DND-41 (cell line): Measurements from ENCODE around the gene TNFAIP2.

Source experiments
- ATAC-seq: fragments of 200-7000 bp; cut with Tn5 transposase; 3 replicates; pipeline ENCODE4 v1.9.1; 2021; ENCODE audit warnings: low read depth; ENCODE audit not compliant: insufficient read depth
- DNase-seq: peaks from one replicate; pipeline ENCODE4 v3.0.0-alpha.2; 2020
- H2AFZ ChIP-seq: 2 replicates; pipeline ENCODE4 v1.6.0; 2012; ENCODE audit warnings: low read depth, low read length
- H3K27ac ChIP-seq: 2 replicates; pipeline ENCODE4 v1.5.1; 2012; ENCODE audit warnings: low read length, inconsistent platforms
- H3K27me3 ChIP-seq: fragments of 200-600 bp; sonication (generic); 2 replicates; pipeline ENCODE4 v1.6.0; 2012; ENCODE audit warnings: low read length, mild to moderate bottlenecking, inconsistent platforms; ENCODE audit not compliant: insufficient read depth, poor library complexity
- H3K36me3 ChIP-seq: 2 replicates; pipeline ENCODE4 v1.5.1; 2012; ENCODE audit warnings: low read length, inconsistent platforms; ENCODE audit not compliant: insufficient read depth
- H3K4me1 ChIP-seq: 2 replicates; pipeline ENCODE4 v1.5.1; 2012; ENCODE audit warnings: mild to moderate bottlenecking, low read length; ENCODE audit not compliant: insufficient read depth
- H3K4me2 ChIP-seq: 2 replicates; pipeline ENCODE4 v1.6.0; 2012; ENCODE audit warnings: mild to moderate bottlenecking, moderate library complexity, low read length, inconsistent platforms; ENCODE audit not compliant: insufficient read depth
- H3K4me3 ChIP-seq, 2 experiments: fragments of 200-600 bp in 1 of 2; shearing (Covaris generic) in 1 of 2; 2 replicates each; pipeline ENCODE4 v1.5.1; 2012 to 2016; ENCODE audit warnings: inconsistent platforms in 2 of 2, low read length in 2 of 2, mild to moderate bottlenecking in 2 of 2, low read depth in 1 of 2, moderate library complexity in 1 of 2
- H3K79me2 ChIP-seq: 2 replicates; pipeline ENCODE4 v1.6.0; 2012; ENCODE audit warnings: low read length, inconsistent platforms; ENCODE audit not compliant: insufficient read depth
- H3K9ac ChIP-seq: 2 replicates; pipeline ENCODE4 v1.6.0; 2012; ENCODE audit warnings: low read depth, mild to moderate bottlenecking, inconsistent platforms, low read length, moderate library complexity
- H3K9me3 ChIP-seq: 2 replicates; pipeline ENCODE4 v1.5.1; 2012; ENCODE audit warnings: low read length, moderate library complexity, mild to moderate bottlenecking, inconsistent platforms; ENCODE audit not compliant: insufficient read depth, severe bottlenecking
- H4K20me1 ChIP-seq: 2 replicates; pipeline ENCODE4 v1.6.0; 2012; ENCODE audit warnings: low read length; ENCODE audit not compliant: insufficient read depth
- CTCF ChIP-seq: IDR thresholded peaks from 2 replicates; pipeline ENCODE4 v1.5.1; 2012; ENCODE audit warnings: borderline replicate concordance, low read length, moderate library complexity, mild to moderate bottlenecking; ENCODE audit not compliant: poor library complexity, severe bottlenecking; ENCODE audit errors: extremely low read depth
- EZH2 ChIP-seq: IDR thresholded peaks from 3 replicates; pipeline ENCODE4 v1.6.1; 2012; ENCODE audit warnings: borderline replicate concordance, low read depth, mild to moderate bottlenecking, moderate library complexity, low read length, inconsistent platforms; ENCODE audit not compliant: severe bottlenecking

The TNFAIP2 gene

GRCh38 chr14:103108749-103109207 is 14.5 kb upstream of the TNFAIP2 start:
- TF ChIP-seq EZH2 (no peak), CTCF (no peak)
- peaks cover 5% of the 10 kb centered on the region for H3K4me1 ChIP-seq
- H3K9ac ChIP-seq: no peak overlapping the region
- H3K27ac ChIP-seq: no peak overlapping the region
- H4K20me1 ChIP-seq: 0 out of 2 replicates have a peak, but pooled peaks cover 3% of the 10 kb centered on the region
- no peak overlapping the region for H2AFZ ChIP-seq
- H3K4me3 ChIP-seq: no peak overlapping the region
- DNase-seq: peak; percentile 28
- H3K27me3 ChIP-seq: no peaks in the 10 kb centered on the region
- no peak for ATAC-seq
- no peak overlapping the region for H3K4me2 ChIP-seq
- H3K9me3 ChIP-seq: no peaks in the 10 kb centered on the region
- no peaks in the 10 kb centered on the region for H3K36me3 ChIP-seq
- no peaks in the 10 kb centered on the region for H3K79me2 ChIP-seq

- Histone ChIP-seq H4K20me1 (0 out of 2 replicates have a peak, but pooled peaks cover 3% of the 10 kb centered on the region), H2AFZ (no peak overlapping the region), H3K4me1 (peaks cover 5% of the 10 kb centered on the region), H3K4me3 (no peak overlapping the region), H3K79me2 (no peaks in the 10 kb centered on the region), H3K9me3 (no peaks in the 10 kb centered on the region), H3K4me2 (no peak overlapping the region), H3K36me3 (no peaks in the 10 kb centered on the region), H3K9ac (no peak overlapping the region), H3K27me3 (no peaks in the 10 kb centered on the region), H3K27ac (no peak overlapping the region)
- no peak for DNase-seq
- TF ChIP-seq EZH2 (no peak), CTCF (no peak)
- no peak for ATAC-seq
These were observed 13.5 kb upstream of the TNFAIP2 start for GRCh38 chr14:103109535-103110441.

- H2AFZ ChIP-seq: no peak overlapping the region
- H3K4me1 ChIP-seq: no peaks in the 10 kb centered on the region
- no peak overlapping the region for H3K9ac ChIP-seq
- 0 out of 2 replicates have a peak, but pooled peaks cover 3% of the 10 kb centered on the region for H4K20me1 ChIP-seq
- H3K79me2 ChIP-seq: no peaks in the 10 kb centered on the region
- H3K27me3 ChIP-seq: no peaks in the 10 kb centered on the region
- H3K9me3 ChIP-seq: no peaks in the 10 kb centered on the region
- H3K27ac ChIP-seq: no peak overlapping the region
- no peak for DNase-seq
- H3K36me3 ChIP-seq: no peaks in the 10 kb centered on the region
- no peak overlapping the region for H3K4me2 ChIP-seq
- H3K4me3 ChIP-seq: no peak overlapping the region
- no peak for ATAC-seq
- no peak for TF ChIP-seq CTCF
- TF ChIP-seq EZH2: no peak
These were observed 12.5 kb upstream of the TNFAIP2 start for GRCh38 chr14:103110681-103111231.
